ENCODE measurements around the gene TTLL5. TPM values are rescaled to one million over a fixed set of nuclear protein-coding genes. Genes with fewer than 3 reads are reported as not detected.

TTLL5 gene
- total and polyA plus RNA-seq, 10 of the 15 experiments (the other 5 are each of a cell fraction or from before 2014, with no cell fraction given): 3.2 to 25.9 (median 13.8) TPM

DNA sequence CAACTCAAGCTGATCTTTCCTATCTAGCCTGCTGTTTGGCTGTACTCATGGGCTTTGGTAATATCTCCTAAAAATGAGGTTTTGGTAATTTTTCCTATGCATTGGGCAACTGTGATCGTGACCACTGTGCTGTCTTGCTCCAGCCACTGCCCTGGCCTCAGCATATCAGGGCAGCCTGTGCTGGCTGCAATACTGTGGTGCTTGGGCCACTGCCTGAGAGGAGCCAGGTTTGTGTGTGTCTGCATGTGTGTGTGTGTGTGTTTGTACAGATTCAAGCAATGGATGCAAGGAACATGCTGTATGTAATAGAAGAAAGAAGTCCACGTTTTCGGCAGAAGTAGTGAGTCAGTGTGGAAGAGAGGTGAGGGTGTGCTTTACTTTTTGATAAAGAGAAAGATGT is 13.4 kb upstream of the TTLL5 start:
- 93% methylated on average over 3 of the region's 3 CpGs for WGBS (ENCODE audit: insufficient coverage, insufficient replicate concordance, low lambda C conversion rate, missing lambda C conversion rate)
- no peaks in the 10 kb centered on the region for H3K79me2 ChIP-seq (ENCODE audit: control insufficient read depth, insufficient read depth, low read length)
- CTCF ChIA-PET: interaction anchor here (3.3 kb wide), 1 partner anchor 70 kb away, joined by 18 read pairs; the partner anchor contains the start of gene FLVCR2
- H2AFZ ChIP-seq (ENCODE audit: control insufficient read depth, low read depth, low read length): no peak overlapping the region
- no peak for DNase-seq (ENCODE audit: low read depth, low spot score)
- RAD21 ChIA-PET (ENCODE audit: unreplicated experiment): interaction anchor here (1.7 kb wide), 1 partner anchor 70 kb away, joined by 5 read pairs; no protein-coding TSS in a partner anchor
- H3K9ac ChIP-seq (ENCODE audit: control insufficient read depth, insufficient read depth, low read length): no peak overlapping the region
- H3K4me2 ChIP-seq (ENCODE audit: control insufficient read depth, insufficient read depth): no peak overlapping the region
- FAIRE-seq: no peak
- H3K36me3 ChIP-seq (ENCODE audit: control insufficient read depth in 2 of 2, insufficient read depth in 2 of 2, low read length in 1 of 2): peaks cover 5 to 10% of the 10 kb centered on the region in 2 experiments
- no peaks in the 10 kb centered on the region for H3K4me1 ChIP-seq (ENCODE audit: control insufficient read depth, insufficient read depth, low read length)
- H4K20me1 ChIP-seq (ENCODE audit: control insufficient read depth, insufficient read depth): no peaks in the 10 kb centered on the region
- POLR2A ChIA-PET: interaction anchor here (1.7 kb wide), 1 partner anchor 9 kb away, joined by 10 read pairs; no protein-coding TSS in a partner anchor
- H3K27me3 ChIP-seq (replicated peaks in 1 of 2; ENCODE audit: control insufficient read depth in 2 of 2, insufficient read depth in 2 of 2, low read length in 1 of 2): no peaks in the 10 kb centered on the region
- SMC1A ChIA-PET (ENCODE audit: uncharacterized antibody, unreplicated experiment): interaction anchor here (0.7 kb wide), 1 partner anchor 11 kb away, joined by 3 read pairs; no protein-coding TSS in a partner anchor
- intact Hi-C loops (cut with micrococcal nuclease; ENCODE audit: unreplicated experiment) (no loop called here), in situ Hi-C loops (cut with MboI) (no loop called here)
- H3K9me3 ChIP-seq (replicated peaks; ENCODE audit: control insufficient read depth, insufficient read depth, low read length): no peaks in the 10 kb centered on the region
- no peak overlapping the region for H3K27ac ChIP-seq (ENCODE audit: control insufficient read depth, insufficient read depth)
- no peak overlapping the region for H3K4me3 ChIP-seq
- ATAC-seq: no peak
- no TSS peak for BruUV-seq (replicated peaks)
- TF ChIP-seq, protein P1, sequence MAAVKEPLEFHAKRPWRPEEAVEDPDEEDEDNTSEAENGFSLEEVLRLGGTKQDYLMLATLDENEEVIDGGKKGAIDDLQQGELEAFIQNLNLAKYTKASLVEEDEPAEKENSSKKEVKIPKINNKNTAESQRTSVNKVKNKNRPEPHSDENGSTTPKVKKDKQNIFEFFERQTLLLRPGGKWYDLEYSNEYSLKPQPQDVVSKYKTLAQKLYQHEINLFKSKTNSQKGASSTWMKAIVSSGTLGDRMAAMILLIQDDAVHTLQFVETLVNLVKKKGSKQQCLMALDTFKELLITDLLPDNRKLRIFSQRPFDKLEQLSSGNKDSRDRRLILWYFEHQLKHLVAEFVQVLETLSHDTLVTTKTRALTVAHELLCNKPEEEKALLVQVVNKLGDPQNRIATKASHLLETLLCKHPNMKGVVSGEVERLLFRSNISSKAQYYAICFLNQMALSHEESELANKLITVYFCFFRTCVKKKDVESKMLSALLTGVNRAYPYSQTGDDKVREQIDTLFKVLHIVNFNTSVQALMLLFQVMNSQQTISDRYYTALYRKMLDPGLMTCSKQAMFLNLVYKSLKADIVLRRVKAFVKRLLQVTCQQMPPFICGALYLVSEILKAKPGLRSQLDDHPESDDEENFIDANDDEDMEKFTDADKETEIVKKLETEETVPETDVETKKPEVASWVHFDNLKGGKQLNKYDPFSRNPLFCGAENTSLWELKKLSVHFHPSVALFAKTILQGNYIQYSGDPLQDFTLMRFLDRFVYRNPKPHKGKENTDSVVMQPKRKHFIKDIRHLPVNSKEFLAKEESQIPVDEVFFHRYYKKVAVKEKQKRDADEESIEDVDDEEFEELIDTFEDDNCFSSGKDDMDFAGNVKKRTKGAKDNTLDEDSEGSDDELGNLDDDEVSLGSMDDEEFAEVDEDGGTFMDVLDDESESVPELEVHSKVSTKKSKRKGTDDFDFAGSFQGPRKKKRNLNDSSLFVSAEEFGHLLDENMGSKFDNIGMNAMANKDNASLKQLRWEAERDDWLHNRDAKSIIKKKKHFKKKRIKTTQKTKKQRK (IDR thresholded peaks at IDR 0.05; ENCODE audit: low read depth, low read length): no peak
- no peak for TF ChIP-seq FOXM1 (IDR thresholded peaks at IDR 0.05; ENCODE audit: low read depth, low read length)
- no peak for TF ChIP-seq LARP7 (IDR thresholded peaks at IDR 0.05)
- no peak for TF ChIP-seq EP300 (IDR thresholded peaks at IDR 0.05; ENCODE audit: borderline replicate concordance in 1 of 2, control insufficient read depth in 1 of 2, low read depth in 2 of 2, low read length in 2 of 2)
- TF ChIP-seq, protein P2, sequence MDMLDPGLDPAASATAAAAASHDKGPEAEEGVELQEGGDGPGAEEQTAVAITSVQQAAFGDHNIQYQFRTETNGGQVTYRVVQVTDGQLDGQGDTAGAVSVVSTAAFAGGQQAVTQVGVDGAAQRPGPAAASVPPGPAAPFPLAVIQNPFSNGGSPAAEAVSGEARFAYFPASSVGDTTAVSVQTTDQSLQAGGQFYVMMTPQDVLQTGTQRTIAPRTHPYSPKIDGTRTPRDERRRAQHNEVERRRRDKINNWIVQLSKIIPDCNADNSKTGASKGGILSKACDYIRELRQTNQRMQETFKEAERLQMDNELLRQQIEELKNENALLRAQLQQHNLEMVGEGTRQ (IDR thresholded peaks at IDR 0.05; ENCODE audit: borderline replicate concordance, low read depth, low read length): no peak
- TF ChIP-seq, protein P3, sequence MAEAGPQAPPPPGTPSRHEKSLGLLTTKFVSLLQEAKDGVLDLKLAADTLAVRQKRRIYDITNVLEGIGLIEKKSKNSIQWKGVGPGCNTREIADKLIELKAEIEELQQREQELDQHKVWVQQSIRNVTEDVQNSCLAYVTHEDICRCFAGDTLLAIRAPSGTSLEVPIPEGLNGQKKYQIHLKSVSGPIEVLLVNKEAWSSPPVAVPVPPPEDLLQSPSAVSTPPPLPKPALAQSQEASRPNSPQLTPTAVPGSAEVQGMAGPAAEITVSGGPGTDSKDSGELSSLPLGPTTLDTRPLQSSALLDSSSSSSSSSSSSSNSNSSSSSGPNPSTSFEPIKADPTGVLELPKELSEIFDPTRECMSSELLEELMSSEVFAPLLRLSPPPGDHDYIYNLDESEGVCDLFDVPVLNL (IDR thresholded peaks at IDR 0.05; ENCODE audit: low read depth, low read length): no peak
- TF ChIP-seq ASH2L (IDR thresholded peaks at IDR 0.05; ENCODE audit: borderline replicate concordance, low read depth): no peak
- TF ChIP-seq SREBF1 (IDR thresholded peaks at IDR 0.05; ENCODE audit: low read length): no peak
- TF ChIP-seq SREBF2 (IDR thresholded peaks at IDR 0.05; ENCODE audit: low read length): no peak
- TF ChIP-seq TCF12 (IDR thresholded peaks at IDR 0.05; ENCODE audit: low read depth, low read length): no peak
- TF ChIP-seq, protein P4, sequence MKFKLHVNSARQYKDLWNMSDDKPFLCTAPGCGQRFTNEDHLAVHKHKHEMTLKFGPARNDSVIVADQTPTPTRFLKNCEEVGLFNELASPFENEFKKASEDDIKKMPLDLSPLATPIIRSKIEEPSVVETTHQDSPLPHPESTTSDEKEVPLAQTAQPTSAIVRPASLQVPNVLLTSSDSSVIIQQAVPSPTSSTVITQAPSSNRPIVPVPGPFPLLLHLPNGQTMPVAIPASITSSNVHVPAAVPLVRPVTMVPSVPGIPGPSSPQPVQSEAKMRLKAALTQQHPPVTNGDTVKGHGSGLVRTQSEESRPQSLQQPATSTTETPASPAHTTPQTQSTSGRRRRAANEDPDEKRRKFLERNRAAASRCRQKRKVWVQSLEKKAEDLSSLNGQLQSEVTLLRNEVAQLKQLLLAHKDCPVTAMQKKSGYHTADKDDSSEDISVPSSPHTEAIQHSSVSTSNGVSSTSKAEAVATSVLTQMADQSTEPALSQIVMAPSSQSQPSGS (IDR thresholded peaks at IDR 0.05; ENCODE audit: low read length): no peak
- TF ChIP-seq SMAD1 (IDR thresholded peaks at IDR 0.05; ENCODE audit: low read depth, partially characterized antibody): no peak
- TF ChIP-seq WRNIP1 (IDR thresholded peaks at IDR 0.05; ENCODE audit: borderline replicate concordance, low read depth, low read length): no peak
- no peak for TF ChIP-seq GABPA (IDR thresholded peaks at IDR 0.05; ENCODE audit: low read depth)
- TF ChIP-seq CHD2 (IDR thresholded peaks at IDR 0.05; ENCODE audit: borderline replicate concordance, low read depth, low read length): no peak
